Neutrophil (primary cell): ENCODE results near the gene WNT5A.

ENCODE experiments used
- H3K27ac ChIP-seq: fragments of 200-600 bp; sonication (generic); 2 replicates; pipeline ENCODE4 v1.5.1; 2016; ENCODE audit warnings: mild to moderate bottlenecking, moderate library complexity
- H3K27me3 ChIP-seq: fragments of 200-600 bp; sonication (generic); 2 replicates; pipeline ENCODE4 v1.6.0; 2016; ENCODE audit warnings: mild to moderate bottlenecking
- H3K36me3 ChIP-seq: fragments of 200-600 bp; sonication (generic); 2 replicates; pipeline ENCODE4 v1.5.1; 2017
- H3K4me1 ChIP-seq, 2 experiments: fragments of 200-600 bp in 1 of 2; sonication (generic) in 1 of 2; 1 replicate in 1 of 2; 2 replicates in 1 of 2; pipeline versions ENCODE4 v1.5.1 to v1.6.1; 2013 to 2016; ENCODE audit warnings: low read depth in 1 of 2, low read length in 1 of 2, mild to moderate bottlenecking in 1 of 2, moderate library complexity in 1 of 2; ENCODE audit not compliant: control insufficient read depth in 1 of 2, insufficient read depth in 1 of 2
- H3K4me3 ChIP-seq, 2 experiments: fragments of 200-600 bp in 1 of 2; sonication (generic) in 1 of 2; 1 replicate in 1 of 2; 2 replicates in 1 of 2; pipeline ENCODE4 v1.5.1; 2013 to 2016; ENCODE audit warnings: low read depth in 1 of 2, low read length in 1 of 2, mild to moderate bottlenecking in 1 of 2, moderate library complexity in 1 of 2
- H3K9me3 ChIP-seq: fragments of 200-600 bp; sonication (generic); 2 replicates; pipeline ENCODE4 v1.5.1; 2016
- TF ChIP-seq, protein P1 (sequence below): fragments of 200-600 bp; sonication (generic); IDR thresholded peaks from 2 replicates; pipeline ENCODE4 v1.5.1; 2016; ENCODE audit warnings: antibody characterized with exemption

The WNT5A gene

GRCh38 chr3:55514962-55515361 is 27.9 kb upstream of the WNT5A start:
- Histone ChIP-seq H3K36me3 (no peaks in the 10 kb centered on the region), H3K4me1 (no peaks in the 10 kb centered on the region), H3K27me3 (no peaks in the 10 kb centered on the region), H3K9me3 (no peaks in the 10 kb centered on the region), H3K4me3 (no peak overlapping the region), H3K27ac (no peak overlapping the region)
- TF ChIP-seq, protein P1, sequence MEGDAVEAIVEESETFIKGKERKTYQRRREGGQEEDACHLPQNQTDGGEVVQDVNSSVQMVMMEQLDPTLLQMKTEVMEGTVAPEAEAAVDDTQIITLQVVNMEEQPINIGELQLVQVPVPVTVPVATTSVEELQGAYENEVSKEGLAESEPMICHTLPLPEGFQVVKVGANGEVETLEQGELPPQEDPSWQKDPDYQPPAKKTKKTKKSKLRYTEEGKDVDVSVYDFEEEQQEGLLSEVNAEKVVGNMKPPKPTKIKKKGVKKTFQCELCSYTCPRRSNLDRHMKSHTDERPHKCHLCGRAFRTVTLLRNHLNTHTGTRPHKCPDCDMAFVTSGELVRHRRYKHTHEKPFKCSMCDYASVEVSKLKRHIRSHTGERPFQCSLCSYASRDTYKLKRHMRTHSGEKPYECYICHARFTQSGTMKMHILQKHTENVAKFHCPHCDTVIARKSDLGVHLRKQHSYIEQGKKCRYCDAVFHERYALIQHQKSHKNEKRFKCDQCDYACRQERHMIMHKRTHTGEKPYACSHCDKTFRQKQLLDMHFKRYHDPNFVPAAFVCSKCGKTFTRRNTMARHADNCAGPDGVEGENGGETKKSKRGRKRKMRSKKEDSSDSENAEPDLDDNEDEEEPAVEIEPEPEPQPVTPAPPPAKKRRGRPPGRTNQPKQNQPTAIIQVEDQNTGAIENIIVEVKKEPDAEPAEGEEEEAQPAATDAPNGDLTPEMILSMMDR = no peak

DNA sequence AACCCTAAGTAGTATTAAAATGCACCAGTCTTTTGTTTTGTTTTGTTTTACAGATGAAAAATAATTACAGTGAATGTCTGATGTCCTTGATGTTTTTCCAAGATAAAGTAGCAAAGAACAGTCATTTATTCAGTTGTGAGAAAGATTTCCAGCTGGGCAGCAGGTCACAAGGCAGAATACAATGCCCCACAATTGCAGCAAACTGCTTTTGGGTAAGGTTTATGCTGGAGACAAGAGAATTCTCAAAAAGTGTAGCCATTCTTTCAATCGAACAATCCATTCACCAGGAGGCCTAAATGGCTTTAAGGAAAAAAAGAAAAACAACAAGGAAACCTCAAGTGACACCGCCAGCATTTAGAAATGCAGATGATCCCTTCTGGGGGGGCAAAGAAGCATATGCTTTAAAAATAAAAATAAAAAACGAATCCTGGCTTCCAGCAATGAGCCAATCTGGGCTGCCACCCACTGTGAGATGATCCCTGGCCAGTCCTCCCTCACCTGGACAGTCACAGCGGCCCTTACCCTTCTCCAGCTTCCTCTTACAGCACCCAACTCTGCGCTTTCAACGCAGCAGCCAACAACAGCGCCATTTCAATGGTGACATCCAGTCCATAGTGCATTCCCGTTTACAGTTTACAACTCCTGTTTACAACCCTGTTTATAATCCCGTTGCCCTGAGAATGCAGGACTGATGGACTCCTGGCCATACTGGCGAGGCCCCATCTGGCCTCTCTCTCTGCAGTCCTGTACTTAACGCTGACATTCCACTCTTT is 25.7 kb upstream of the WNT5A start:
- Histone ChIP-seq H3K27me3 (no peaks in the 10 kb centered on the region), H3K27ac (no peak overlapping the region)
- TF ChIP-seq, protein P1 = no peak

DNA sequence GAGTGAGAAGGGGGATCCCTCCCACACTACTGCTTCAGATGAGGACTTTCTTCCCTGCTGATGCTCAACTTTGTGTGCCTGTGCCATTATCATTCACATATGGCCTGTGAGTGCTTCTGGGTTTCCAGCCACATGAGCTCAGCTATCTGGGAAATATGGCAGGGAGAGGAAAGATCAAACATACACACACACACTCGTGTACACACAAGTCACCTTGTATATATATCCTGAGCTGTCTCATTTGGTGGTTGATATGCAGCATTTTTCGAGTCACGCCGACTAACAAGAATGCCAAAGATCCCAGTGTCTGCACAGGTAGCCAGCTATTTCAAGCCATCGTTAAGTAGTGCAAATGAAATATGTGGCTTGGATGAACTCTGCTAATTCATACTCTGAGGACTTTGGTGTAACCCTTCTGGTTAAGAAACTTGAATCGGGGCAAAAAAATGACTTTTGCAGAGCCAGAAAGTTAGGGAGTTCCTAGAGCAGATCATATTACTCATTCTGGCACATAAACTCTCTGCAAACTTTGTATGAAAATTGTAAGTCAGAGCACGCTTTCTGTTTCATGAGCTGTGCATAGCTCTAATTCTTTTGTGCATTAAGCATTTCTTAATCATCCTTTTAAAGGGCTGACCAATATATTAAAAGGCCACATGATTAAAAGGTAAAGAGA is 24.9 kb upstream of the WNT5A start:
- Histone ChIP-seq H3K4me1 (no peaks in the 10 kb centered on the region), H3K27ac (no peak overlapping the region), H3K9me3 (no peaks in the 10 kb centered on the region), H3K36me3 (no peaks in the 10 kb centered on the region), H3K27me3 (no peaks in the 10 kb centered on the region), H3K4me3 (no peak overlapping the region)
- TF ChIP-seq, protein P1 = no peak

More for the DNA sequence above, 25.7 kb upstream of the WNT5A start:
- H3K4me3 ChIP-seq = no peak overlapping the region
- no peaks in the 10 kb centered on the region for H3K36me3 ChIP-seq
- no peaks in the 10 kb centered on the region for H3K4me1 ChIP-seq
- H3K9me3 ChIP-seq = no peaks in the 10 kb centered on the region

DNA sequence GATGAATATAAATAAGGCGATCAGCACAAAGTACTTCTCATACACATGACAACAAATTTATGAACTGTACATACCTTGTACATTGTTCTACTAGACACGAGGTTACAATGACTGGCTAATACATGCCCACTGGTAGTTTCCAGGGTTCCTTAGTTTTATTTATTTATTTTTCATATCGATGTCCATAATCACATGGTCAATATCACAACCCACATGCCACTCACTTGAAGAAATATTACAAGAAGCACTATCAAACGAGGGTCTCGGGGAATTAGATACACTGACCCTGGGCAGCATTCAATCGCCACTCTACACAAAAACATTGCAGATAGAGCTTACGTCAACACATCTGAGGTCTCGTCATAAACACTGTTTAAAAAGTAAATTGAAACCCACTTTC is 21.2 kb upstream of the WNT5A start:
- H3K36me3 ChIP-seq = no peaks in the 10 kb centered on the region
- no peaks in the 10 kb centered on the region for H3K4me1 ChIP-seq
- TF ChIP-seq, protein P1 = no peak
- H3K9me3 ChIP-seq = no peaks in the 10 kb centered on the region
- no peak overlapping the region for H3K27ac ChIP-seq
- H3K4me3 ChIP-seq = no peak overlapping the region
- H3K27me3 ChIP-seq = no peaks in the 10 kb centered on the region

GRCh38 chr3:55507808-55508207 is 20.7 kb upstream of the WNT5A start:
- no peaks in the 10 kb centered on the region for H3K9me3 ChIP-seq
- no peaks in the 10 kb centered on the region for H3K36me3 ChIP-seq
- TF ChIP-seq, protein P1 = no peak

More at GRCh38 chr3:55507808-55508207, 20.7 kb upstream of the WNT5A start:
- Histone ChIP-seq H3K27me3 (no peaks in the 10 kb centered on the region), H3K4me3 (no peak overlapping the region), H3K27ac (no peak overlapping the region), H3K4me1 (no peaks in the 10 kb centered on the region)
